Measurements from ENCODE around the gene CNKSR3.

CNKSR3 gene

GRCh38 chr6:154377726-154378125 lies 132.8 kb downstream of the CNKSR3 start:
- FAIRE-seq: no peak

GRCh38 chr6:154373971-154374370 lies 136.5 kb downstream of the CNKSR3 start:
- no peak for FAIRE-seq

- FAIRE-seq: no peak
These were observed 139.2 kb downstream of the CNKSR3 start for GRCh38 chr6:154371281-154371680.

- peak; percentile 15 for FAIRE-seq
These were observed 139.9 kb downstream of the CNKSR3 start for GRCh38 chr6:154370545-154370944.

- FAIRE-seq: no peak
These were observed 142.4 kb downstream of the CNKSR3 start for GRCh38 chr6:154367839-154368695.

- no peak for FAIRE-seq
These were observed 143.1 kb downstream of the CNKSR3 start for GRCh38 chr6:154367336-154367735.

GRCh38 chr6:154363821-154364220 lies 146.7 kb downstream of the CNKSR3 start:
- FAIRE-seq: no peak

GRCh38 chr6:154361476-154361875 lies 149.0 kb downstream of the CNKSR3 start:
- no peak for FAIRE-seq

GRCh38 chr6:154360476-154360875 lies 150.0 kb downstream of the CNKSR3 start:
- no peak for FAIRE-seq

GRCh38 chr6:154359679-154360078 lies 150.8 kb downstream of the CNKSR3 start:
- no peak for FAIRE-seq

- FAIRE-seq: no peak
These were observed 151.3 kb downstream of the CNKSR3 start for GRCh38 chr6:154359161-154359574.

GRCh38 chr6:154358019-154358545 lies 152.4 kb downstream of the CNKSR3 start:
- no peak for FAIRE-seq

- FAIRE-seq: no peak
These were observed 153.8 kb downstream of the CNKSR3 start, which contains the start of gene IPCEF1 for GRCh38 chr6:154356690-154357089. Gene IPCEF1, minus strand, starts transcription at chr6:154356803. Its CDS starts 90,856 bp downstream, at chr6:154265947.

GRCh38 chr6:154356113-154356512 lies 154.4 kb downstream of the CNKSR3 start:
- FAIRE-seq: no peak

- FAIRE-seq: no peak
These were observed 156.2 kb downstream of the CNKSR3 start for GRCh38 chr6:154354265-154354777.

- FAIRE-seq: no peak
These were observed 156.9 kb downstream of the CNKSR3 start for GRCh38 chr6:154353626-154354025.

- no peak for FAIRE-seq
These were observed 157.4 kb downstream of the CNKSR3 start for GRCh38 chr6:154352898-154353585.

- FAIRE-seq: no peak
These were observed 160.2 kb downstream of the CNKSR3 start for GRCh38 chr6:154350293-154350692.

- no peak for FAIRE-seq
These were observed 162.5 kb downstream of the CNKSR3 start for GRCh38 chr6:154347981-154348380.

- FAIRE-seq: no peak
These were observed 164.7 kb downstream of the CNKSR3 start for GRCh38 chr6:154345811-154346210.

- no peak for FAIRE-seq
These were observed 166.8 kb downstream of the CNKSR3 start for GRCh38 chr6:154343473-154344308.

- FAIRE-seq: no peak
These were observed 168.6 kb downstream of the CNKSR3 start for GRCh38 chr6:154341871-154342270.
